AG04450 (cell line): ENCODE measurements around the gene DPM2. TPM values are rescaled to one million over a fixed set of nuclear protein-coding genes. Genes with fewer than 3 reads are reported as not detected.

ENCODE experiments used
- CTCF ChIA-PET: fragments of 300-600, 350-600 bp; formaldehyde crosslinking; extraction: SDS; loops from one replicate; lab custom pipeline; 2022; ENCODE audit warnings: antibody characterized with exemption, inconsistent platforms; lab: Charles Lee
- POLR2A ChIA-PET: fragments of 350-600 bp; formaldehyde crosslinking; extraction: SDS; loops from one replicate; lab custom pipeline; 2021; ENCODE audit warnings: antibody characterized with exemption, inconsistent platforms; lab: Yijun Ruan, JAX
- DNase-seq: peaks from one replicate; pipeline ENCODE4 v3.0.0-alpha.2; 2011; ENCODE audit warnings: low read depth, low spot score
- H3K27ac ChIP-seq: one replicate; pipeline ENCODE4 v1.5.1; 2012; ENCODE audit warnings: low read depth, low read length, control low read depth
- H3K27me3 ChIP-seq: one replicate; pipeline ENCODE4 v1.6.0; 2012; ENCODE audit warnings: low read length; ENCODE audit not compliant: control insufficient read depth, insufficient read depth
- H3K4me3 ChIP-seq: 2 replicates; pipeline ENCODE4 v1.5.1; 2011; ENCODE audit warnings: mild to moderate bottlenecking, low read depth, low read length, control low read depth
- H3K9me3 ChIP-seq: 2 replicates; pipeline ENCODE4 v1.5.1; 2012; ENCODE audit warnings: low read length; ENCODE audit not compliant: control insufficient read depth, insufficient read depth
- polyA plus RNA-seq: library from polyadenylated mRNA; depleted of rRNA; stranded (reverse); fragments of >200 nt; gene quantifications from 2 replicates; pipeline ENCODE4 v1.2.3, GENCODE V29; 2011
- TF ChIP-seq, protein P1 (sequence below): IDR thresholded peaks from 2 replicates; pipeline ENCODE4 v1.5.1; 2011; ENCODE audit warnings: low read depth, low read length, control low read depth, inconsistent platforms

Gene DPM2
- polyA plus RNA-seq, 1 experiment: 25.3 TPM

DNA sequence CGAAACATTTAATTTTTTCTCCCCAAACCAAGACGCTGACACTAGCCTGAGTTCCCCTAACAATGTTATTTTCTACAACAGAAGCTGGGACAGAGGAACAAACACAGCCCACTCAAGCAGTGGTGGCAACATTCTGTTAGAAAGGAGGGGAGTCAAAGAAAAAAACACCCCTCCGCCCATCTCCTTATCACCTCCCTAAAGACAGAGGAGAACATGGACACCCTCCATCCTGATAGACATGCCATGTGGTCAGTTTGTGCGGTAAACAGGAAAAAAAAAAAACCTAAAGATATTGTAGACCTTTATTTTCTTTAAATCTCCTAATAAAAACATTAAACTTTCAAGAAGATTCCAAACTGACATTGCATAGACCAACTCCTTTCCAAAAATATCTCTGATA is 2.9 kb upstream of the DPM2 start:
- H3K27me3 ChIP-seq: no peaks in the 10 kb centered on the region
- TF ChIP-seq, protein P1, sequence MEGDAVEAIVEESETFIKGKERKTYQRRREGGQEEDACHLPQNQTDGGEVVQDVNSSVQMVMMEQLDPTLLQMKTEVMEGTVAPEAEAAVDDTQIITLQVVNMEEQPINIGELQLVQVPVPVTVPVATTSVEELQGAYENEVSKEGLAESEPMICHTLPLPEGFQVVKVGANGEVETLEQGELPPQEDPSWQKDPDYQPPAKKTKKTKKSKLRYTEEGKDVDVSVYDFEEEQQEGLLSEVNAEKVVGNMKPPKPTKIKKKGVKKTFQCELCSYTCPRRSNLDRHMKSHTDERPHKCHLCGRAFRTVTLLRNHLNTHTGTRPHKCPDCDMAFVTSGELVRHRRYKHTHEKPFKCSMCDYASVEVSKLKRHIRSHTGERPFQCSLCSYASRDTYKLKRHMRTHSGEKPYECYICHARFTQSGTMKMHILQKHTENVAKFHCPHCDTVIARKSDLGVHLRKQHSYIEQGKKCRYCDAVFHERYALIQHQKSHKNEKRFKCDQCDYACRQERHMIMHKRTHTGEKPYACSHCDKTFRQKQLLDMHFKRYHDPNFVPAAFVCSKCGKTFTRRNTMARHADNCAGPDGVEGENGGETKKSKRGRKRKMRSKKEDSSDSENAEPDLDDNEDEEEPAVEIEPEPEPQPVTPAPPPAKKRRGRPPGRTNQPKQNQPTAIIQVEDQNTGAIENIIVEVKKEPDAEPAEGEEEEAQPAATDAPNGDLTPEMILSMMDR: no peak
- H3K4me3 ChIP-seq: no peak overlapping the region
- CTCF ChIA-PET: interaction anchor here (1.5 to 4.6 kb wide), 2 partner anchors 95 to 177 kb away, joined by 6 to 44 read pairs; no protein-coding TSS in a partner anchor
- H3K27ac ChIP-seq: no peak overlapping the region
- POLR2A ChIA-PET: no interaction called here
- no peak for DNase-seq
- no peaks in the 10 kb centered on the region; the same call in 1 of the 2 replicates for H3K9me3 ChIP-seq

DNA sequence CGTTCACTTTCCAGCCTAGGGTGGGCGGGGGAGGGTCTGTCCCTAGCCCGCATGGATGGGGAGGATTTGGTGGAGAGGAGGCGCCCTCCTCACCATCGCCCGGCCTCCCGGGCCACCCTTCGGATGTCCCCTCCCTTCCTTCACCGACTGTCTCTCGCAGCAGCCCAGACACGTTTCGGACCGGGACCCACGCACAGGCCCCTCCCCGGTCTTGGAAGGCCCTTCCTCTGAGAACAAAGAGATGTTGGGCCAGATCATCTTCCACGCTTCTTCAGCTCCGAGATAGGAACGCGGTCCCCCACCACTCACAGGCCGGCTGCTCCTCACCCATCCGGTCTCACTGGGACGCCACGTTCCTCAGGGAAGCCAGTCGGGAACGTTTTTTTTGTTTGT is 640 bp upstream of the DPM2 start:
- TF ChIP-seq, protein P1: no peak
- H3K27ac ChIP-seq: no peak overlapping the region
- ChIA-PET POLR2A (no interaction called here), CTCF (interaction anchor here (0.8 kb wide), 1 partner anchor 179 kb away, joined by 3 read pairs; no protein-coding TSS in a partner anchor)
- H3K27me3 ChIP-seq: no peaks in the 10 kb centered on the region
- H3K4me3 ChIP-seq: no peak overlapping the region
- no peaks in the 10 kb centered on the region; the same call in 1 of the 2 replicates for H3K9me3 ChIP-seq
- DNase-seq: no peak

DNA sequence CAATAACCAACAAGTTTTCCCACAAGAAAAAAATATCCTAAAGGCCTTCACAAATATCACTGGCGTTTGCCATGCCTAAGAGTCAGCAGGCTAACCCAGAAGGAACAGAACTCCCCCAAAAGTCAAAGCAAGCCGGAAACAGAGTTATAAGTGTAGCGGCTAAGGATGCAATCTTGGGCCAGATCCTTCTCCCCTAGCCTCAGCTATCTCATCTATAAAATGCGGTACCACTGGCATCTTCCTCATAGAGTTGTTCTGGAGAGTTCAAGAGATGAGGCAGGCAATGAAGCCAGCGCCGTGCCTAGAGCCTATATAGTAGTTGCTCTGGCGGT is 632 bp downstream of the DPM2 start:
- TF ChIP-seq, protein P1: no peak
- Histone ChIP-seq H3K27ac (peak overlapping the region; percentile 22), H3K9me3 (no peaks in the 10 kb centered on the region; the same call in 1 of the 2 replicates), H3K4me3 (peak overlapping the region; percentile 96), H3K27me3 (no peaks in the 10 kb centered on the region)
- ChIA-PET CTCF (no interaction called here), POLR2A (interaction anchor here (0.9 kb wide), 1 partner anchor 161 kb away, joined by 5 read pairs; no protein-coding TSS in a partner anchor)
- DNase-seq: no peak

DNA sequence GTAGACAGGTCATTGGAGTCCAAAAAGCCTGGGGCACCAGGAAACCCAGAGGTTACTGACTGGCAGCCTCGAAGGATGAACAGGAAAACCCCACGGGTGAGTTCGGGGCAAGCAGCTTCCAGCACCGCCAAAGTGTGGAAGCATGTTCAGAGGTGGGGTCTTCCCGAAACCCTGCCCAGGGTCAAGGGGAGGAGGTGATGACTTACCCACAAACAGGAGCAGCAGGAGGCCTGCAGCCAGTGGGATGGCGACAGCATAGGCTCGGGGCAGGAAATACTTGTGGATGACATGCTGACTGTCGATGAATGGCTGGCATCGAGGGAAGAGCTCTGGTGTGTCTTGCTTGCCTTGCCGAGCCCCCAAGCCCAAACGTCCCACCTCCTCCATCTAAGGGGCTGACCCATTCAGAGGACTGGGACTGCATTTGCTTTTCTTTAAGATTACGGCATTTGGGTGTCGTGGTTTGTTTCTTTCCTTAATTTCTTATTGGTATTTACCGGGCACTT is 1.3 kb downstream of the DPM2 start:
- H3K27ac ChIP-seq: no peak overlapping the region
- POLR2A ChIA-PET: no interaction called here
- DNase-seq: no peak

DNA sequence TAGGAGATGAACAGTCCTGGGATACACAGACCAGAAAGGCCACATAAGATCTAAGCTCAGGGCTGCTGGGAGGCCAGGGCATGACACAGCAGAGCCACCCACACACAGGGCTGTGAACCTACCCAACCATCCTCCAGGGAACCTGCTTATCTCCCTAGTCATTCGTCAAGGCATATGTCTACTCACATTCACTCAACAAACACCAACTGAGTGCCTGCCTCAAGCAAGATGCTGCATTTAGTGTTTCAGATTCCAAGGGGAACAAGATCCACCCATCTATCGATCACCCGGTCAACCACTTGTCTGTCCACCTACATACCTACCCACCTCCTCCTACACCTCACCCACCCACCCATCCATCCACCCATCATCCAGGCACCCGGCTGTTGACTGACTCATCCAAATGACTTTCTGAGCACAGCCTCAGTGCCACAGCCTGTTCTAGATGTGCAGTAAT is 1.9 kb downstream of the DPM2 start:
- Histone ChIP-seq H3K27ac (peak overlapping the region; percentile 2), H3K9me3 (no peaks in the 10 kb centered on the region; the same call in 1 of the 2 replicates), H3K27me3 (no peaks in the 10 kb centered on the region), H3K4me3 (peak overlapping the region; percentile 96; the same call in 1 of the 2 replicates)
- TF ChIP-seq, protein P1: no peak
- no peak for DNase-seq
- POLR2A ChIA-PET: no interaction called here
- CTCF ChIA-PET: interaction anchor here (1.0 to 1.4 kb wide), 2 partner anchors 8 to 100 kb away, joined by 3 read pairs; no protein-coding TSS in a partner anchor

More for the DNA sequence above, 1.3 kb downstream of the DPM2 start:
- peak overlapping the region; percentile 96 for H3K4me3 ChIP-seq
- CTCF ChIA-PET: no interaction called here
- no peaks in the 10 kb centered on the region; the same call in 1 of the 2 replicates for H3K9me3 ChIP-seq
- TF ChIP-seq, protein P1: no peak
- no peaks in the 10 kb centered on the region for H3K27me3 ChIP-seq
